HG02759 (cell line): ENCODE results near the gene BACH2.
A peak's percentile ranks its signal among the peaks of the same experiment; 100 is the strongest.

Source experiments
- ATAC-seq: cut with Tn5 transposase; IDR thresholded peaks from one replicate; pipeline ENCODE4 v1.9.1; 2021; ENCODE audit warnings: mild to moderate bottlenecking, moderate library complexity; ENCODE audit not compliant: unreplicated experiment

BACH2 gene

GRCh38 chr6:90302320-90302719 lies 5.7 kb upstream of the BACH2 start:
- ATAC-seq, result no peak

GRCh38 chr6:90301816-90302215 lies 5.2 kb upstream of the BACH2 start:
- ATAC-seq, result no peak

DNA sequence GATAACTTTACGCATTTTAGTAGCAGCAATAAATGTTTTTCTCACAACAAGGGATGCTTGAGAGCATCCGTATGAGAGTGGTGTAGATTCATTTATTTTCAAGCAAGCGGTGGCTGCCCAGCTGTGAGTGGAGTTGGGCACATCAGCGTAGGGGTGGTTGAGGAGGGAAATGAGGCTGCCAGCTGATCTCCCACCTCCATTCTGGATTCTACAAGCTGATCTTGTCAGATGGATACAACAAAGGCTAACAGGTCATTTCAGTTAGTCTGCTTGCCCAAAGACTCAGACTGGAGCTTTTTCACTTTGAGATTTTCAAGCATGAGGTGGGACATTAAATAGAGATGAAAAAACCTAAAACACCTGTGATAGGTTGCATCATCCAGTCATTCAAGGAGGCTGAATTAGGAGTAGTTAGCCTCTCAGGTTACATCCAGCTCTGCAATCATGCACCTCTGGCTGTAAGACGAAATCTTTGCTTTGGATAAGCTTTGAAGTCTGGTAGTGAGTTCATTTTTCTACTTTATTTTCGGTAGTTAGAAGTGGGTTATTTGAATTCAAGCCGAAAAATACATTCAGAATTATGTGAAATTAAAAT lies 1.9 kb upstream of the BACH2 start:
- ATAC-seq, result no peak

DNA sequence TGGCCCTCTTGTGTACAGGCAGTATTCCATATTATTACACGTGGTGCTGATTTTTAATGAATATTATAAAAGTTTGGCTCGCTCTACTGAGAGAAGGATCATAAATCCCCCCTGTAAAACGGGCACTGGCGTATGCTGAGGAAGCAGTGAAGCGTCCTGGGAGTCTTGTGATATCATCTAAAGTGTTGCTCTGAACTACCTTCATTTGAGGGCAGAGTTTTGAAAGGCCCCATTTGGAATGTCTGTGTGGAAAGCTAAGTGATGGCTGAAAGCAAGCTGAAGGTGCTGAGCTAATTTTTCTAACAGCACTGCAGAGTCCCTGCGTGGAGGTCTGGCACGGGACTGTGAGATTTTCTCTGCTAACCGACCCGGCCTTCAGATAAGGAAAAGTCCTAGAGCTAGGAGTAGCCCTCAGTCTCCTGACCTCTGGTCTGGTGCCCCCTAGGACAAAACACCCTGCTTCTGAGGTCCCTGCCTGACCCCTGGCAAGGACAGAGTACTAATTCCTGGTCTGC lies 1.3 kb upstream of the BACH2 start:
- no peak for ATAC-seq

DNA sequence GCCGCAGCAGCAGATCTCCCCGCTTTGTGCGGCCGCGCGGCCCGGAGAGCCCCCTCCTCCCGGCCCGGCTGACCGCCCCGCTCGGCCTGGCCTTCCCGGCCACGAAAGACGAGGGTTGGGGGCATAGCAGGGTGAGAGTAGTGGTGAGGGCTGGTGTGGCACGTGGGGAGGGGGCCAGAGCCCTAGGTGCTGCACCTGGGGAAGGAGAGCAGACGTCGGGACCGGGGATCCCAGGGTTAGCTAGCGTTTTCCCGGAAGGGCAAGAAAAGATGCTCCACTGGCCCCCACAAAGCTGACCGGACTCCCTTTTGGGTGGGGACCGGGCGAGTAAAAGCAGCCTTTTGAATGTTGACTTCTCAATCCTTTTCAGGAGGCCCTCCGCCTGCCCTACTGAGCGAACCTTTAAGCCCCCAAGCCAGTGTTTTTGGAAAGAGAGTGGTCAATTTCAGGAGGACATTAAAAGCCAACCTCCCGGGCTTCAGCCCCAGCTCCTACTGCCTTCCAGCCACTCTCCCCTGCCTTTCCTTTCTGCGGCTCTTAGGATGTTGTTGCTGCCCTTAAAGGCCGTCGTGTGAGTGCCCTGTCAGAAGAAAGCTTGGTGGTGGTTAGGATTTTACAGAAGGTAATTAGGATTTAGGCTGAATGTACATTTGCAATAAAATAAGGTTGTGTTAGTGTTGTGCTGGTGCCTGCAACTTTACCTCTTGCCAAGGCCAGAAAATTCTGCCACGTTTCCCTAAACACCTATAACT lies 648 bp upstream of the BACH2 start:
- peak; percentile 7 for ATAC-seq

DNA sequence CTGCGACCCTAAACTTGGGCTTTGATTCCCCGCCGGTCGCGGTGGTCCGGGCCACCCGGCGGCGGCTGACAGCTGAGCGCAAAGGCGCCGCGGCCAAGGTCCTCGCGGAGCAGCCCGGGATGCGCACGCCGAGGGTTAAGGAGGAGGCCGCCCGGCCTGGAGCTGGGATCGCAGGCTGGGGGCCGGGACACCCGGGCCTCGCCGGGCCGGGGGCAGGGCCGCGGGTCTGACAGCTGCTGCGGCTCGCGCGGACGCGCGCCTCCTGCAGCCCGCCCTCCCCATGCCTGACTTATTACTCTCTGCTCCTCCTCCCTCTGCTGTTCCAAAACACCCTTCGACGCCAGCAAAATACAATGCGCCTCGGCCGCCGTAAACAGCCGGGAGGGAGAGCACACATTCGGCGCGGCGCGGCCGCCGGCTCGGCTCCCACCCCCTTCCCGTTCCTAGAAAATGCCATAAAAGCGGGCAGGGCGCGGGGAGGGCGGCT lies 746 bp downstream of the BACH2 start:
- ATAC-seq, result peak; percentile 43

GRCh38 chr6:90294989-90295853 lies 1.4 kb downstream of the BACH2 start:
- peak; percentile 30 for ATAC-seq

DNA sequence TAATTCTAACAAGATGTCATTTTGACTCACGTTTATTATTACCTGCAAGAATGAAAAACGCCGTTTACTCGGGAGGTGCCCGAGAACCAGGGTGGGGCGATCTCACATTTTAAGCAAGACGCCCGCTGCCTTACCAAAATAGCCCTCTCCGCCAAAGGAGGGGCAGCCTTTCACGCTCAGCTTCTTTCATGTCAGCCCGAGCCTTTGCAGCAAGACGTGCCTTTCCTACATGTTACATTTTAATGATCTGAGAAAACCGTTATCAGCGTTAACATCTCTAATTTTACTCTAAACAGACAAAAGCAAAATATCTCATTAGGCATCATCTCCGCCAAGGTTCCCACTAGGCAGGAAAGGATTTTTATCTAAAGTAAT lies 2.0 kb downstream of the BACH2 start:
- ATAC-seq, result no peak

GRCh38 chr6:90294008-90294511 lies 2.6 kb downstream of the BACH2 start:
- ATAC-seq, result no peak

DNA sequence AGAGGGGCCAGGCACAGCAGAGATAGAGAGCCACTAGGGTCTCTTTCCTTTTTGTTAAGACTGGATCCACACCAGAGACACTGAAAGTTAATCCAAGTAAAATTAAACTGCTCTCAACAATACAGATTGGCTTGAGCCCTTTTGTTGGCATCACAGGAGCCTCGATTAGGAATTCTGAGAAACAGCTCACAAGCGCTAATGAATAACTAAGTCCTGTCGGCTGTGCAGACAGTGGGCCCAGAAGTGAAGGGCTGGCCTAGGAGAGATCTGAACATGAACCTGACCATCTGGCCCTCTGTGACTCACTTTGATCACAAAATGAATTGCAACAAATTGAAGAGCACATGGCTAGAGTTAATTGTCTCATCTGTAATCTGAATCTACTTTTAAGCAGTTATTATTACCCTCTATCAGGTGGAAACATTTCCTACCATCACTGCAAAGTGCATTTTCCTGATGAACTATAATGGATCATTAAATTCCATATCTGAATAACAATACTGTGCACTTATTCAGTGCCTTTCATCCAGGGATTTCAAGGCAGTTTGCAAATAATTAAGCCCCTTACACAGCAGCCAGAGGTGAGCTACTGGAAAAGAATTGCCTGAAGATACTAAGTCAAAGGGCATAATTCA lies 3.2 kb downstream of the BACH2 start:
- ATAC-seq, result no peak

GRCh38 chr6:90291565-90291964 lies 5.1 kb downstream of the BACH2 start:
- ATAC-seq, result no peak

- no peak for ATAC-seq
Observed at GRCh38 chr6:90290811-90291420, 5.7 kb downstream of the BACH2 start.

DNA sequence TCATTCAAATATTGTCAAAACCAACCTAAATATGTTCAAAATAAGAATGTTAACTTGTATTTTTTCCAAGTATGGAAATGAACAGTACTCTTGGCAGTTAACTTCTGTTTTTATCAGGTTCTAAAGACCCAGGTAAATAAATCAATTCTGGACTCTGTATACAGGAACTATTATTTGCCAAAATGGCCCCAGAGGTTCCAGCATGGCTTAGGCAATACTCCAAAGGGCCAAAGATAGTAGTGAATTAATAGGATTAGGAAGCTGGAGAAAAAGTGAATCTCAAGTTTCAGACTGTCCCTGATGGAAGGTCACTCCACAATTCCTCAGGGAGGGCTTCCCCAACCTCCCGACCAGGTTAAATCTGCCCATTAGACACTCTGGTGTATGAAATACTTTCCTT lies 6.7 kb downstream of the BACH2 start:
- ATAC-seq, result no peak

- no peak for ATAC-seq
Observed at GRCh38 chr6:90288404-90288803, 8.2 kb downstream of the BACH2 start.

DNA sequence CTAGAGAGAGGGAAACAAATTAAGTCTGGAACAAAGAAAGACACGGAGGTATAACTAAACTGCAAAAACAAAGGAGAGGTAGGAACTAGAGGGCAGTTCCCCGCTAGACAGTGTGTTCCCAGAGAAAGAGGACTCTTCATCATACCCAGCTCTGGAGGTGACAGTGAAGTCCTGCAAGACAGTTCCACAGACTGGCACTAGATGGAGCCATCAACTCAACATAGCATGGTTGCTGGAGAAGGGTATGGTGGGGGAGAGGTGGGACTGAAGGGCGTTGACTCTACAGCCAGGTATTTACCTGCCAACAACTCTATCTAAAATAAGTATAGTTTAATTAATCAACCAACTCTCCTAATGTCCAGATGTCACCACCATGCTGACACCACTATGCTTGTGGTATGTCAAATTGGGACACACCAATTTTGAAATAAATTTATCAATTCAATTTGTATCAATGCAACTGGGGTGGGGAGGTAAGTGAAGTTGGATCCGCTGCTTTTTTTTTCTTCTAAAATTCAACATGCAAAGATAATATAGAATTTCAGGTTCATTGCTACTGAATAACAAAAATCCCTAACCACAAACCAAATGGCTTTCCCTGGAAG lies 9.7 kb downstream of the BACH2 start:
- no peak for ATAC-seq

DNA sequence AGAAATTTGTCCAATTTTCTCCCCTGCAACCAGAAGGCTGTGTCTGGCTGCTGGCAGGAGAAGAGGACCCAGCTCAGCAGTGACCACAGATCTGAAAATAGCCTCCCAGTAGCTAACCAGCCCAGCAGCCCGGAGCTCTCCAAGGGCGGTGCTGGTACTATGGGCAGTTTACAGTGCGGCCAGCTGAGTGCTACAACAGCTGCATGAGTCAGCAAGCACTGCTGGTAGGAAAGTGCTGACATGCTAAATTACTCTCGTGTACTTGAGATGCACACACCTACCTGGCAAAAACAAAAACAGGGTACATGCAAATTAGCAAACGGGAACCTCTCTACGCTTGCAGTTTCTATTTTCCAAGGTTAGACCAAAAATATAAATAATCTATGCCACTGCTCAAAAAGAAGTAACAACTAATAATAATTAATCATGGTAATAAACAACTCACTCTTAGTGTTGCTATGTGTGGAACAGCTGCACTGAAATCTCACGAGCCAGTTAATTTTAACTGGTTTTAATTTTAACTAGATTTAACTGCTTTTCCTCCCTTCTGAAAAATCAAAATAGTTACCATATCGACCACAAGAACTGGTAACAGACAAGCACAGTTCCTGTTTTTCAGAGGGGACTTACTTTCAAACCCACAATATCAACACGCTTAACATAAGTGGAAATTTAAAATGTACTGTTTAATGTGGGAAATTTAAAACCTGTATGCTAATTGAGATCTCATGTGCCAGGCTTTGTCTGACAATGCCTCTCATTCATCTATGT lies 10.8 kb downstream of the BACH2 start:
- ATAC-seq, result peak; percentile 68

GRCh38 chr6:90285042-90285481 lies 11.6 kb downstream of the BACH2 start:
- ATAC-seq, result peak; percentile 12

- peak; percentile 79 for ATAC-seq
Observed at GRCh38 chr6:90284236-90285041, 12.2 kb downstream of the BACH2 start.
